Prostate gland (tissue), 2 donors: Measurements from ENCODE around the gene LTO1. TPM values are rescaled to one million over a fixed set of nuclear protein-coding genes. Genes with fewer than 3 reads are reported as not detected.
A peak's percentile ranks its signal among the peaks of the same experiment; 100 is the strongest.

Experiments
- DNase-seq: peaks from one replicate; pipeline ENCODE4 v3.0.0-alpha.2; 2019; ENCODE audit warnings: low spot score
- H3K27ac ChIP-seq, 2 donors: fragments of 200-600 bp; sonication (generic); 2 replicates each; pipeline ENCODE4 v1.5.1; 2017 to 2019
- H3K27me3 ChIP-seq: fragments of 200-600 bp; sonication (generic); replicated peaks from 2 replicates; pipeline ENCODE4 v1.5.1; 2019; ENCODE audit not compliant: insufficient read depth
- H3K36me3 ChIP-seq, 2 donors: fragments of 200-600 bp; sonication (generic); 1 replicate in 1 of 2; 2 replicates in 1 of 2; pipeline versions ENCODE4 v1.5.1 to v1.8.1; 2017 to 2019
- H3K4me1 ChIP-seq: fragments of 200-600 bp; sonication (generic); replicated peaks from 2 replicates; pipeline ENCODE4 v1.5.1; 2019
- H3K4me3 ChIP-seq, 2 donors: fragments of 200-600 bp; sonication (generic); 2 replicates each; pipeline ENCODE4 v1.5.1; 2017 to 2019
- H3K9me3 ChIP-seq: fragments of 200-600 bp; sonication (generic); 2 replicates; pipeline ENCODE4 v1.5.1; 2017
- POLR2A ChIP-seq: fragments of 450-650 bp; IDR thresholded peaks from one replicate; pipeline ENCODE4 v1.6.1; 2016; ENCODE audit warnings: antibody characterized with exemption, mild to moderate bottlenecking
- POLR2AphosphoS5 ChIP-seq: sonication (generic); formaldehyde crosslinking; IDR thresholded peaks from one replicate; pipeline ENCODE4 v1.6.1; 2017; ENCODE audit warnings: antibody characterized with exemption
- WGBS: methylation state at CpG from one replicate; pipeline ENCODE4 v1.1.5; 2018; 5-methylcytosine and 5-hydroxymethylcytosine counted together
- intact Hi-C: fragments of 100-400 bp; cut with DNase I; formaldehyde crosslinking; loops from one replicate; pipeline ENCODE4 v1.14.2; 2022
- total RNA-seq, 2 donors: library from RNA; depleted of rRNA; stranded (reverse); fragments of >200 nt; gene quantifications; one replicate each; pipeline ENCODE4 v1.1.0, GENCODE V29; 2016
- TF ChIP-seq, protein P1 (sequence below), 4 experiments: fragments of 200-600 bp in 2 of 4; fragments of 450-650 bp in 2 of 4; sonication (generic) in 2 of 4; IDR thresholded peaks; 1 replicate in 3 of 4; 2 replicates in 1 of 4; pipeline ENCODE4 v1.5.1; 2016 to 2019; ENCODE audit warnings: antibody characterized with exemption in 4 of 4, mild to moderate bottlenecking in 2 of 4, moderate library complexity in 2 of 4

Gene LTO1
- total RNA-seq, 2 donors from 2014 or later, result 14.9 to 39.5 TPM

DNA sequence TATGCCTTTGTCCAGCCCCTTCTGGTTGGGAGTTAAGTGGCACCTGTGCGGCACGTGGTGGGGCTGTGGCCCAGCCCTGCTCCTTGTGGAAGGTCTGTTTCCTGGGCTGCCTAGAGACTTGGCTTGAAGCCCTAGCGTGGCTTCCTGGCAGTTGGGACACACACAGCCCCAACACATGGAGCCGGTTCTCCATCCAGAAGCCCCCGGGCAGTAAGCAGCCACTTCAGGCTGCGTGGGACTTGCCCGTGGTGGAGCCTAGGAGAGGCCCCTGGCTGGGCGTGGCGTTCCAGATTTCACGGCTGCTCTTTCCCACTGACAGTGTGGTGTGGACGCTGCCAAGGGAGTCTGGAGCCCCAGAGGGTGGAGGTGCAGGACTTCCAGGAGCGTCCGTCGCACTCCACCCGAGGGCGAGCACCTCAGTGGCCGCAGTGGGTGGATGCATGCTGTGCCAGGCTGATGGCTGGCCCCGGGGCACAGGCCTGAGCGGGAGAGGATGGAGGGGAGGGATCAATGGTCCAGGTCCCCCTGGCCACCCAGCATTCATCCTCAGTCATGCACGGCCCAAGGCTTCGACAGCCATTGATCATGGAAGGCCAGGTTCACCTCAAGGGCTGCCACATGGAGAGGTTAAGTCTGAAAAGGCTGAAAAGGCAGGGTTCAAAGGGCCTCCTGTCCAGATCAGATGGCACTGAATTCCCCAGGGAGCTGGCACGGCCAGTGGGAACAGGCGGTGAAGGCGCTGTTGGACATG, 24.9 kb downstream of the LTO1 start:
- H3K36me3 ChIP-seq, result no peaks in the 10 kb centered on the region
- no peaks in the 10 kb centered on the region for H3K27me3 ChIP-seq
- peaks cover 9% of the 10 kb centered on the region for H3K4me1 ChIP-seq
- intact Hi-C loops, result no loop called here
- H3K4me3 ChIP-seq, result no peak overlapping the region
- TF ChIP-seq POLR2AphosphoS5, result no peak
- TF ChIP-seq POLR2A, result no peak
- TF ChIP-seq, protein P1, sequence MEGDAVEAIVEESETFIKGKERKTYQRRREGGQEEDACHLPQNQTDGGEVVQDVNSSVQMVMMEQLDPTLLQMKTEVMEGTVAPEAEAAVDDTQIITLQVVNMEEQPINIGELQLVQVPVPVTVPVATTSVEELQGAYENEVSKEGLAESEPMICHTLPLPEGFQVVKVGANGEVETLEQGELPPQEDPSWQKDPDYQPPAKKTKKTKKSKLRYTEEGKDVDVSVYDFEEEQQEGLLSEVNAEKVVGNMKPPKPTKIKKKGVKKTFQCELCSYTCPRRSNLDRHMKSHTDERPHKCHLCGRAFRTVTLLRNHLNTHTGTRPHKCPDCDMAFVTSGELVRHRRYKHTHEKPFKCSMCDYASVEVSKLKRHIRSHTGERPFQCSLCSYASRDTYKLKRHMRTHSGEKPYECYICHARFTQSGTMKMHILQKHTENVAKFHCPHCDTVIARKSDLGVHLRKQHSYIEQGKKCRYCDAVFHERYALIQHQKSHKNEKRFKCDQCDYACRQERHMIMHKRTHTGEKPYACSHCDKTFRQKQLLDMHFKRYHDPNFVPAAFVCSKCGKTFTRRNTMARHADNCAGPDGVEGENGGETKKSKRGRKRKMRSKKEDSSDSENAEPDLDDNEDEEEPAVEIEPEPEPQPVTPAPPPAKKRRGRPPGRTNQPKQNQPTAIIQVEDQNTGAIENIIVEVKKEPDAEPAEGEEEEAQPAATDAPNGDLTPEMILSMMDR (IDR thresholded peaks at IDR 0.05), result no peak
- no peak for DNase-seq
- peak overlapping the region in 1 of 2 donors; percentile 7 for H3K27ac ChIP-seq
- 62% methylated on average over 23 of the region's 24 CpGs for WGBS
- no peaks in the 10 kb centered on the region for H3K9me3 ChIP-seq

DNA sequence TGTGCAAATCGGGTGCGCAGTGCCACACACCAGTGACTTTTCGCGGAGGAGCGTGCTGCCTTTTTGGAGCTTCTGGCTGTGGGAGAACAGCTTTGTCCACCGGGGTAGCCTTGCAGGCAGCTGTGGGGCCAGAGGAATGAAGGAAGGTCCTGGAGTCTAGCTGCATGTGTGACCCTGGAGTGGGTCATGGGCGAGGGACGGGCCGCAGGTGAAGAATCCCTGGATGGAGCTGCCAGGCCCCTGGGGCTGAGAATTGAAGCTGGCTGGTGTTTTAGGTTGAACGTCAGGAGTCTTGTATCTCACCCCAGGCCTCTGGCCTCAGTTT, 25.6 kb downstream of the LTO1 start:
- 93% methylated on average over 10 of the region's 10 CpGs for WGBS

DNA sequence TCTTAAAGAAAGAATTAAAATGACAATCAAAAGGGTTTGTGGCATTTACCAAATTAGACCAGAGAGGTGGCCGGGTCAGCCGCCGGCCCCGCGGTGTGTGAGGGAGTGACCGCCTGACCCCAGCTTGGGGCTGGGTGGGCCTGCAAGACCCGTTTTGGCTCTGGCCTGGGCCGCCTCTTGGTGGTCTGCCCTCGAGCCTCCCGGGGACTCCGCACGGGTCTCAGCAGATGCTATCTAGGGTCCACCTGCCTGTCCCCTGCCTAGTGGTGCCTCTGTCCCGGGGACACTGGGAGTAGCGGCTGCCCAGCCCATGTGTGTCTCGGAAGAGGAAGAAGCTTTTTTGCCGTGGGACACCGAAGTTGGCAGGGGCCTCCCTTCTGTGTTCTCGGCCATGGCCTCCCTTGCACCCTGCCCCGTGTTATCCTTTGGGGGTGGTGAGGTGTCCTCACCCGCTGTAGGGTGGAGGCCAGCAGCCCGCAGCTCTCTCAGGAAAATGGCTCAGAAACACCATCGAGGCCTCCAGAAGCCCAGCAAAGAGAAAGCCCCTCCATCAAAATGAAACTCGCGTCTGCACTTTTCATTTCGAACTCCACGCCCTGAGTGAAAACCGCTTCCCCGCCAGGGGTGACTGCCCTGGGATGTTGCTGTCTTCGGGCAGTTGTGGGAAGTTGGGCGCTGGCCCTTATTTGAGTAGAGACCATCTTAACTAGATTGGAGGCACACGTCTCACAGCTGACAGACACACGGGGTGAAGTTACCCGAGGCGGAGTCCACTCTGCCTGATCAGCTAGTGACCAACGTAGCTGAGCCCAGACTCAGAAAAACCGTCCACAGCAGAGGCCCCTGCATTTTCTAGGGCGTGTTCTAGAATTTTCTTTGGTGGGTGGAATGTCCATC, 26.2 kb downstream of the LTO1 start:
- peak overlapping the region in 1 of 2 donors; percentile 7 for H3K27ac ChIP-seq
- no peaks in the 10 kb centered on the region for H3K9me3 ChIP-seq
- H3K4me3 ChIP-seq, result no peak overlapping the region
- DNase-seq, result no peak
- 87% methylated on average over 37 of the region's 37 CpGs for WGBS
- TF ChIP-seq, protein P1 (IDR thresholded peaks at IDR 0.05), result no peak
- TF ChIP-seq POLR2AphosphoS5 (no peak), POLR2A (no peak)
- no peaks in the 10 kb centered on the region for H3K36me3 ChIP-seq
- intact Hi-C loops, result loop anchor here (10.0 kb wide), 2 partner anchors 724 to 814 kb away; no protein-coding TSS in a partner anchor
- peaks cover 20% of the 10 kb centered on the region for H3K4me1 ChIP-seq
- H3K27me3 ChIP-seq, result no peaks in the 10 kb centered on the region

More for the DNA sequence above, 25.6 kb downstream of the LTO1 start:
- no peaks in the 10 kb centered on the region for H3K36me3 ChIP-seq
- H3K27ac ChIP-seq, result peak overlapping the region in 1 of 2 donors; percentile 7
- intact Hi-C loops, result loop anchor here (10.0 kb wide), 2 partner anchors 725 to 815 kb away; no protein-coding TSS in a partner anchor
- peaks cover 16% of the 10 kb centered on the region for H3K4me1 ChIP-seq
- no peaks in the 10 kb centered on the region for H3K9me3 ChIP-seq
- no peaks in the 10 kb centered on the region for H3K27me3 ChIP-seq
- DNase-seq, result no peak
- H3K4me3 ChIP-seq, result no peak overlapping the region
- TF ChIP-seq POLR2AphosphoS5, result no peak
- no peak for TF ChIP-seq POLR2A
- TF ChIP-seq, protein P1 (IDR thresholded peaks at IDR 0.05), result no peak

DNA sequence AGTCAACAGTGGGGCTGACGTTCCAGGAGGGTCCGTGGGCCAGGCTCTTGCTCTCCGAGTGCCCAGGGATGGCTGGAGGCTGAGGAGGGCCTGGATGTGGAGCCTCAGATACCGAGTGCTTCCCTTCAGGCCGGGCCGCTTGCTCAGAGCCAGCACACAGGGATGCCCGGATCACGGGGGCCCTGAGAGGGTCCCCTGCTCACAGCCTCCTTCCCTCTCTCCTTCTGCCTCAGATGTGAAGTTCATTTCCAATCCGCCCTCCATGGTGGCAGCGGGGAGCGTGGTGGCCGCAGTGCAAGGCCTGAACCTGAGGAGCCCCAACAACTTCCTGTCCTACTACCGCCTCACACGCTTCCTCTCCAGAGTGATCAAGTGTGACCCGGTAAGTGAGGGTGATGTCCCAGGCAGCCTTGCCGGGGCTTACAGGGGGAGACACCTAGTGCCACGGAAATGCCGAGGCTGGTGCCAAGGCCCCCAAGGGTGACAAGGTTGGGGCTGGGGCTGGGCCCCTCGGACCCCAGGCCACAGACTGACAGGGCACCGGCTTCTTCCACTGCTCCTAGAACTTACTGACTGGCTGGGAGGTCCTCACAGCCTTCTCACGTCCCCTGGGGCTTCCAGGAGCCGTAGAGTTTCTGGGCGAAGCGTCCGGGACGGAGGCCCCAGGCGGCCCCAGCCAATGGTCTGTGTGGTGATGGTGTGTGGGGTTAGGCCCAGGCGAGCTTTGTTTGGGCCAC, 27.2 kb downstream of the LTO1 start:
- TF ChIP-seq POLR2A (no peak), POLR2AphosphoS5 (no peak)
- TF ChIP-seq, protein P1 (IDR thresholded peaks at IDR 0.05), result no peak
- H3K27ac ChIP-seq, result peak overlapping the region in 1 of 2 donors; percentile 7
- 90% methylated on average over 28 of the region's 28 CpGs for WGBS
- H3K4me1 ChIP-seq, result peaks cover 24% of the 10 kb centered on the region
- no peaks in the 10 kb centered on the region for H3K27me3 ChIP-seq
- DNase-seq, result no peak
- no peaks in the 10 kb centered on the region for H3K9me3 ChIP-seq
- no peaks in the 10 kb centered on the region for H3K36me3 ChIP-seq
- intact Hi-C loops, result loop anchor here (10.0 kb wide), 2 partner anchors 723 to 813 kb away; no protein-coding TSS in a partner anchor
- H3K4me3 ChIP-seq, result no peak overlapping the region
